Calu3 (cell line): ENCODE measurements around the gene SLC39A11. TPM values are rescaled to one million over a fixed set of nuclear protein-coding genes. Genes with fewer than 3 reads are reported as not detected.

Source experiments
- BruUV-seq: library from RNA; stranded (reverse); fragments of 400-500 nt; replicated peaks from 2 replicates; lab custom pipeline; 2021; lab: Mats Ljungman, UMichigan
- CTCF ChIA-PET: fragments of 300-600 bp; sonication (Branson Sonifier 250); formaldehyde crosslinking; loops from one replicate; lab custom pipeline; 2022; ENCODE audit warnings: antibody characterized with exemption; lab: Charles Lee
- DNase-seq: peaks from one replicate; pipeline ENCODE4 v3.0.0; 2022
- H3K27ac Mint-ChIP-seq: one replicate; pipeline ENCODE4 v1.8.0; 2022; ENCODE audit warnings: mixed read lengths; ENCODE audit not compliant: unreplicated experiment
- H3K27me3 Mint-ChIP-seq: one replicate; pipeline ENCODE4 v1.8.0; 2022; ENCODE audit warnings: mixed read lengths; ENCODE audit not compliant: unreplicated experiment
- H3K36me3 Mint-ChIP-seq: one replicate; pipeline ENCODE4 v1.8.0; 2022; ENCODE audit warnings: mild to moderate bottlenecking, moderate library complexity, mixed read lengths; ENCODE audit not compliant: insufficient read depth, unreplicated experiment
- H3K4me1 Mint-ChIP-seq: one replicate; pipeline ENCODE4 v1.8.0; 2022; ENCODE audit warnings: mild to moderate bottlenecking, low read depth, mixed read lengths; ENCODE audit not compliant: unreplicated experiment
- H3K4me3 Mint-ChIP-seq: one replicate; pipeline ENCODE4 v1.8.0; 2022; ENCODE audit warnings: mild to moderate bottlenecking, low read depth, moderate library complexity, mixed read lengths; ENCODE audit not compliant: unreplicated experiment
- H3K9me3 Mint-ChIP-seq: one replicate; pipeline ENCODE4 v1.8.0; 2022; ENCODE audit warnings: low read depth, mixed read lengths; ENCODE audit not compliant: unreplicated experiment
- intact Hi-C: fragments of 100-400 bp; cut with micrococcal nuclease; formaldehyde crosslinking; loops from one replicate; pipeline ENCODE4 v1.10.0; 2022; ENCODE audit not compliant: unreplicated experiment
- total RNA-seq: library from RNA; stranded (reverse); gene quantifications from 2 replicates; pipeline ENCODE4 v1.2.3, GENCODE V29; 2022
- TF ChIP-seq, protein P1 (sequence below): fragments of 200-600 bp; IDR thresholded peaks from one replicate; pipeline ENCODE4 v1.8.0; 2022; ENCODE audit warnings: antibody characterized with exemption; ENCODE audit not compliant: unreplicated experiment

Gene SLC39A11
- total RNA-seq, 1 experiment from 2014 or later = 60.3 TPM

DNA sequence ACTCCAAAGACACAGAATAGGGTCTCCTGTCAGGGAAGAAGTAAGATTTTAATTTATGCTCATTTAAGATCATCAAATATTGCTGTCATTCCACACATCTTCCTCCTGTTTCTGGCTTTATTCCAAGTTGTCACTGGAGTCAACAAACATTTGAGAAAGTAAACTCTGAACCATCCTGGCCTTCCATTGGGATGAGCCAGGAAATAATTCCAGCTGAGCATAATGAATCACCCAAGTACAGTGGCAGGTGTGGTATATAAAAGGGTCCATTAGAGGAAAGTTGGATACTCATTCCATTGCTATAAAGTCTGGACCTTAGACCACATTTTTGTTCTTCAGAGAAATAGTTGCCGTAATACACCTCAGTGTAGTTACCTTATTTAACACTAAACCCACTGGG lies 246.1 kb downstream of the SLC39A11 start:
- CTCF ChIA-PET = no interaction called here
- Mint-ChIP-seq H3K27me3 (no peaks in the 10 kb centered on the region), H3K4me1 (peaks cover 17% of the 10 kb centered on the region), H3K9me3 (no peaks in the 10 kb centered on the region), H3K4me3 (no peak overlapping the region), H3K36me3 (no peaks in the 10 kb centered on the region), H3K27ac (no peak overlapping the region)
- BruUV-seq = no TSS peak
- no peak for DNase-seq
- intact Hi-C loops = no loop called here
- TF ChIP-seq, protein P1, sequence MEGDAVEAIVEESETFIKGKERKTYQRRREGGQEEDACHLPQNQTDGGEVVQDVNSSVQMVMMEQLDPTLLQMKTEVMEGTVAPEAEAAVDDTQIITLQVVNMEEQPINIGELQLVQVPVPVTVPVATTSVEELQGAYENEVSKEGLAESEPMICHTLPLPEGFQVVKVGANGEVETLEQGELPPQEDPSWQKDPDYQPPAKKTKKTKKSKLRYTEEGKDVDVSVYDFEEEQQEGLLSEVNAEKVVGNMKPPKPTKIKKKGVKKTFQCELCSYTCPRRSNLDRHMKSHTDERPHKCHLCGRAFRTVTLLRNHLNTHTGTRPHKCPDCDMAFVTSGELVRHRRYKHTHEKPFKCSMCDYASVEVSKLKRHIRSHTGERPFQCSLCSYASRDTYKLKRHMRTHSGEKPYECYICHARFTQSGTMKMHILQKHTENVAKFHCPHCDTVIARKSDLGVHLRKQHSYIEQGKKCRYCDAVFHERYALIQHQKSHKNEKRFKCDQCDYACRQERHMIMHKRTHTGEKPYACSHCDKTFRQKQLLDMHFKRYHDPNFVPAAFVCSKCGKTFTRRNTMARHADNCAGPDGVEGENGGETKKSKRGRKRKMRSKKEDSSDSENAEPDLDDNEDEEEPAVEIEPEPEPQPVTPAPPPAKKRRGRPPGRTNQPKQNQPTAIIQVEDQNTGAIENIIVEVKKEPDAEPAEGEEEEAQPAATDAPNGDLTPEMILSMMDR = no peak

DNA sequence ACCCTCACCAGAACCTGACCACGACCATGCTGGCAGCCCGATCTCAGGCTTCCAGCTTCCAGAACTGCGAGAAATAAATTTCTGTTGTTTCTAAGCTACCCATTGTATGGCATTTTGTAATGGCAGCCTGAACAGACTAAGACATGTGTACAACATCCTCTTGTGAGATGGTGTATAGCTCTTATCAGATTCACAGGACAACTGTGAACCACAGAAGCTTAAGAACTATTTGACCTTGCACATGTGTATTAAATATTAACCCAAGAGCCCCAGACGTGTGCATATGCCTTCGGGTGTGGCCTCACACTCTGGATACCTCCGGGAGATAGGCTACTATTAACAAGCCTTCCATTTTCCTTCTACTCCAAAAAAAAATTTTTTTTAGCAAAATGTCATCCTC lies 248.9 kb downstream of the SLC39A11 start:
- BruUV-seq = no TSS peak
- H3K4me1 Mint-ChIP-seq = peaks cover 17% of the 10 kb centered on the region
- CTCF ChIA-PET = no interaction called here

DNA sequence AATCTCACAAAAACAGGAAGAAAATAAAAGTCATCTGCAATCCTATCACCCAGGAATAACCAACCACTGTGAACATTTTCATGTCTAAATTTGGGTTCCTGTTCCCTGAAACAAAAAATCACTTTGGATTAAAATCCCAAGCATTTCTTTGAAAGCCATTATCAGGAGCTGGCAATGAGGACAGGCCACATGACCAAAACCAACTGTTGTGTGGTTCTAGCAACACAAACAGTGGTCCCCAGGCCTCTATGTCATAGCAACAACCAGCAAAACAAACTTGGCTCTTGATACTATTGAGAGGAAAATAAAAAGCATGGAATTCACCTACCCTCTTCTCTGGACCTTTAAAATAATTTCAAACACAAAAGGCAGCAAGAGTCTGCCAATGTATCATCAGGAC lies 252.5 kb downstream of the SLC39A11 start:
- H3K9me3 Mint-ChIP-seq = no peaks in the 10 kb centered on the region
- intact Hi-C loops = no loop called here
- DNase-seq = no peak
- CTCF ChIA-PET = no interaction called here
- no TSS peak for BruUV-seq
- TF ChIP-seq, protein P1 = no peak
- H3K27ac Mint-ChIP-seq = no peak overlapping the region
- H3K4me1 Mint-ChIP-seq = peaks cover 15% of the 10 kb centered on the region
- H3K27me3 Mint-ChIP-seq = no peaks in the 10 kb centered on the region
- no peak overlapping the region for H3K4me3 Mint-ChIP-seq
- H3K36me3 Mint-ChIP-seq = no peaks in the 10 kb centered on the region

More for the DNA sequence above, 248.9 kb downstream of the SLC39A11 start:
- intact Hi-C loops = no loop called here
- no peak overlapping the region for H3K4me3 Mint-ChIP-seq
- H3K27ac Mint-ChIP-seq = no peak overlapping the region
- H3K36me3 Mint-ChIP-seq = no peaks in the 10 kb centered on the region
- H3K9me3 Mint-ChIP-seq = no peaks in the 10 kb centered on the region
- H3K27me3 Mint-ChIP-seq = no peaks in the 10 kb centered on the region
- DNase-seq = no peak
- TF ChIP-seq, protein P1 = no peak

DNA sequence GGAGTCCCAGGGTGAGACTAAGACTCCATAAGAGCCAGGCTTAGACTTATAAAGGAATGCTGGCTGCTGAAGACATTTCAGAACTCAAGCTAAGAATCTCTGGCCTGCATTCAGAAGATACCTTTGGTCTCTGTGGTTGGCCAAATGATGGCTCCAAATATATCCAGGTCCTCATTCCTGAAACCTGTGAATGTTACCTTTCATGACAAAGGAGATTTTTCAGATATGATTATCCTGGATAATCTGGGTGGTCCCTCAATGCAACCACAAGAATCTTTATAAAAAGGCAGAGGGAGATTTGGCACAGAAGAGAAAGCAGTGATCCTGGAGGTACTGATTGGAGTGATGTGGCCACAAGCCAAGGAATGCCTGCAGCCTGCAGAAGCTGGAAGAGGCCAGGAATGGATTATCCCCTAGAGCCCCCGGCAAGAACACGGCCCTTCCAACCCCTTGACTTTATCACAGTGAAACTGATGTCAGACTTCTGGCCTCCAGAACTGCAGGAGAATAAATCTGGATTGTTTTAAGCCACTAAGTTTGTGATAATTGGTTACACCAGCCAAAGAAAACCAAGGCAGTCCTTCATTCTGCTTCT lies 253.3 kb downstream of the SLC39A11 start:
- Mint-ChIP-seq H3K27ac (no peak overlapping the region), H3K9me3 (no peaks in the 10 kb centered on the region), H3K4me3 (no peak overlapping the region), H3K36me3 (no peaks in the 10 kb centered on the region), H3K4me1 (peaks cover 9% of the 10 kb centered on the region), H3K27me3 (no peaks in the 10 kb centered on the region)
- TF ChIP-seq, protein P1 = no peak
- CTCF ChIA-PET = no interaction called here
- intact Hi-C loops = no loop called here
- no peak for DNase-seq
- BruUV-seq = no TSS peak
